Stimulated activated CD8-positive, alpha-beta memory T cell treated with anti-CD3 and anti-CD28 coated beads, Interleukin-2, amount 100 ng/mL, for 1 hour (primary cell): ENCODE measurements around the gene ZNF639.
"Not testable (repeated sequence)": the region's sequence is repeated elsewhere in the genome, so short reads cannot be mapped to it uniquely, and the experiment has no call there.

ENCODE experiments used
- DNase-seq, 2 donors: peaks; one replicate each; pipeline ENCODE4 v3.0.0-alpha.2; 2020; ENCODE audit warnings: low read depth in 2 of 2

Gene ZNF639, protein sequence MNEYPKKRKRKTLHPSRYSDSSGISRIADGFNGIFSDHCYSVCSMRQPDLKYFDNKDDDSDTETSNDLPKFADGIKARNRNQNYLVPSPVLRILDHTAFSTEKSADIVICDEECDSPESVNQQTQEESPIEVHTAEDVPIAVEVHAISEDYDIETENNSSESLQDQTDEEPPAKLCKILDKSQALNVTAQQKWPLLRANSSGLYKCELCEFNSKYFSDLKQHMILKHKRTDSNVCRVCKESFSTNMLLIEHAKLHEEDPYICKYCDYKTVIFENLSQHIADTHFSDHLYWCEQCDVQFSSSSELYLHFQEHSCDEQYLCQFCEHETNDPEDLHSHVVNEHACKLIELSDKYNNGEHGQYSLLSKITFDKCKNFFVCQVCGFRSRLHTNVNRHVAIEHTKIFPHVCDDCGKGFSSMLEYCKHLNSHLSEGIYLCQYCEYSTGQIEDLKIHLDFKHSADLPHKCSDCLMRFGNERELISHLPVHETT

DNA sequence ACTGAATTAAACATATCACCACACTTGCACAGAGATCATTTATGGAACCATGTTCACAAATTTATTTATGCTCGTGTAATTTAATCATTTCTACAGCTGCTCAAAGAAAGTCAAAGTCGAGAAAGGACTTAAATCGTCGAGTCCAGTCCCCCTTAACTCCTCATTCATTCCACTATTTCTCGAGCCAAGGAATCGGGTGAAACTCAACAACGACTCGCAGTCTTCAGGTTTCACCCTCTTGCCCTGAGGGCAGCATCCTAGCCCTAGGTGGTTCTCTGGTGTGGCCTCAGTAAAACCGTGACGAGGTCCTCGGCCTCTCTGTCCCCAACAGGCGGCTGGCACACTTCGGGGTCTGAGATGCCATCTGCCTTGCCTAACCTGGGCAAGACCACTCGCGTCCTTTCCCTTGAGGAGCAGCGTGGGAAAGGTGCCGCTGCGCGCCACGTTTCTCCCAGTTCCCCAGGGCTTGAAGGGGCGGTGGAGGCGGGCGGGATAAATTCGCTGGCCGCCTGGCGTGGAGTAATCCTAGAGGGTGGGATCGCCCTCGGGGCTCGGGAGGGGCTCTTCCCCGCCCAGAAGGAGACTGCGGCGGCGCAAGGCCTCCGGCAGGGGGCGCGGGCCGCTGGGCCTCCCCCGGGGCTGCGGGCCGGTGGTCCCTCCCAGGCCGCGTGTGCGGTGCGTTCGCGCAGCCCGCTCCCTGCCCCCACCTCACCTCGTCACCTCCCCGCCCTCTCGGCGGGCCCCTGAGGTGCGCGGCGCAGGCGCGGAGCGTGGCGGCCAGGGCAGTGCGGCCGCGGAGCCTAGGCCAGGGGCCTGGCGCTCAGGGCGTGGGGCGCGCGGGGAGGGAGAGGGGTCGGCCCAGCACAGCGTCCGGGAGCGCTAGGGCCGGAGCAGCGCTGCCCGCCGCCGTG, at the start of gene ZNF639:
Gene ZNF639, plus strand, starts transcription at position 746 of the 911 bp plus-strand sequence. CDS start 5,263 bp downstream, outside the sequence.
- DNase-seq: peak; percentile 68 to 74

DNA sequence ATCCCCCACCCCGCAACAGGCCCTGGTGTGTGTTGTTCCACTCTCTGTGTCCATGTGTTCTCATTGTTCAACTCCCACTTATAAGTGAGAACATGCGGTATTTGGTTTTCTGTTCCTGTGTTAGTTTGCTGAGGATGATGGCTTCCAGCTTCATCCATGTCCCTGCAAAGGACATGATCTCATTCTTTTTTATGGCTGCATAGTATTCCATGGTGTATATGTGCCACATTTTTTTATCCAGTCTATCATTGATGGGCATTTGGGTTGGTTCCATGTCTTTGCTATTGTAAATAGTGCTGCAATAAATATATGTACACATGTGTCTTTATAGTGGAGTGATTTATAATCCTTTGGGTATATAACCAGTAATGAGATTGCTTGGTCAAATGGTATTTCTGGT, 48.4 kb upstream of the ZNF639 start:
- not testable (repeated sequence) for DNase-seq

DNA sequence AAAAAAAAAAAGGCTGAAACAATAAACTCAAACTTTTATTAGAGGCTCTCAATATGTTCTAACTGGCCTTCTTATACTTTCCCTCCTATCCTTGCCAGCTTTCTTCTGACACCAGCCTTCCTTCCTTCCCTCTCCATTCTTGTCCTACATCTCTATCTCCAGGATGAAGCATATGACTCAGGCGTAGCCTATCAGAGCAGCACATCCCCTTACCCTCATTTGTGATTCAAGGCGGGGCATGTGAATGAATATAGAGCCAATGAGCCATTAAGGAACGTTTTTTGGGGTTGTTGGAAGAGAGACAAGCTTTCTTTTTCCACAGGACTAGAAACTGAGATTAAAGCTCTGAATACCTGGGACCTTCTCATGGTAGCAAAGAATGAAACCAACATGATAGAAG, 46.8 kb upstream of the ZNF639 start:
- DNase-seq: no peak

DNA sequence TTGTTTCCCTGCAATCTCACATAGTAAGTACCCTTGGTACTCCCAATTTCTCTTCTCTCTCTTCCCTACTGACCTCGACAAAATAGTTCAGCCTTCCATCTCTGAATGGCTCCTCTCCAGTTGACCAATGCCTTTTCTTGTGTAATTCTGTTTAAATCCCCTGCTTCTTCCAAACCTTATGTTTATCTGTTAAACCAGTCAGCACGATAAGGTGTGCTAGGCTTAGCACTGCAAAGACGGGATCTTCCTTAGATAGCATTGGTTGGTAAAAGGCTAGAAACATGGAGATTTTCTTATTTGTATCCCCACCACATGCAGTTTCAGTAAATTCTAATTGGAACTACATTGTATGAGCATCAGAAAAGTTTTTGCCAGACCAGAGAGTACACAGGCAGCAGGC, 46.1 kb upstream of the ZNF639 start:
- DNase-seq: no peak

DNA sequence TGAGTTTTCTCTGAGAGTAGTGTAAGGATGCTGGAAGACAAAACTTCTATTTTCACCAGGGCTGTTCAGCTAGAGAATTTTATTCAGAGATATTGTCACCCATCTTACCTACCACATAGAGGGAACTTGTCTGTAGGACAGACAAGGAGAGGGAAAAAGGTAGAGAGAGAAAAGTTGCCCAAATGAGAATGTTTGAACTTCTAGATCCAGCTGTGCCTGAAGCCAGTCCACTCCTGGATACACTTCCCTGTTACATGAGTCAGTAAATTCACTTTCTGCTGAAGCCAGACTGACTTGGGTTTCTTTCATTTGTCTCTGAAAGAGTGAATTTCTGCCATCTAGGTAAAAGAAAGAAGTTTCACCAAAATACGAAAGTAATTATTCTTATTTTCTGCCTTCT, 44.7 kb upstream of the ZNF639 start:
- DNase-seq: no peak

DNA sequence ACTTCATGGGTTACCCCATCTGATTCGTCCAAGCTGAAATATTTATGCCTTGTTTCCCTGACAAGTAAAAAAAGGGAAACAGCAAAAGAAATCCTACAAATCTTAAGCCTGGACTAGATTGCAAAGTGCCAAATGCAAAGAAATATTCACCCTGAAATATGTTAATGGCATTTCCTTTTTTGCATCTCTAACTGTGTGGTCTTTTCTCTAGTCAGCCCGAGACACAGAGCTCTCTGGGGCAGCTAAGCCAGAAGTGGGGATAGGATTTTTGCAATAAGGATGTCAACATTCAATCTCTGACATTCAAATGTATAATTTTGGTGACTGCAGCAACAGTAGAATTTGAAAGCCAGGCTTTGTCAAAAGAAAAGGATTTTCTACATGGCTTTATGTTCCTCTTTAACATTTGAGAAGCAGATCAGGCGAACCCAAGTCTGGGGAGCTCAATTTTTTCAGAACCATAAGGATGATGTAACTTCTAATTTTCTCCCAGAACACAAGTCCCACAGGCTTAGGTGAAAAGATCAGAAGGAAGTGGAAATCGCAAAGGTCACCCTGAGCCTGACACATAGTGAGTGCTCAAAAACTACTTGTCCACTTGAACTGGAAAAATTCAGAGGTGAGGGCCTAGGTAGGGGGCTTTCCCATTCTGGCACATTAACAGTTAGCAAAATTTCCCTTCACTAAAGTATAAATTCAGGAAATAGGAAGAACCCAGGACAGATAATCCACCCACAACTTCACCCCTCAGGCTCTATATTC, 43.7 kb upstream of the ZNF639 start:
- DNase-seq: no peak

DNA sequence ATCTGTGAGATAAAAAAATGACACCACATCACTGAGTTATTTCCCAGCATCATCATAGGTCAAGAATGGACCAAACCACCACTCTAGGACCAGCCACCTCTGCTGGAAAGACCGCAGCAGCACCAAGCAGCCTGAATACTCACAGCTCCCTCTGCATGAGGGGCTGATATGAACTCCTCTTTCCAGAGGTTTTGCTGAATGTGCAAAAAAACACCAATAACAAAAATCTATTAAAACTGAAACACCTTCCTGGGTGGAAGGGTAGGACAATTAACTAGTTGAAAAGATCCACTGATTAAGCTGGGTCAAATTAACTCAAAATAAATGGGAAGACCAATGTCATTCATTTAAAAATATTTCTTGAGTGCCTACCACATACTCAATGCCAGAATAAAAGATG, 43.0 kb upstream of the ZNF639 start:
- DNase-seq: no peak

DNA sequence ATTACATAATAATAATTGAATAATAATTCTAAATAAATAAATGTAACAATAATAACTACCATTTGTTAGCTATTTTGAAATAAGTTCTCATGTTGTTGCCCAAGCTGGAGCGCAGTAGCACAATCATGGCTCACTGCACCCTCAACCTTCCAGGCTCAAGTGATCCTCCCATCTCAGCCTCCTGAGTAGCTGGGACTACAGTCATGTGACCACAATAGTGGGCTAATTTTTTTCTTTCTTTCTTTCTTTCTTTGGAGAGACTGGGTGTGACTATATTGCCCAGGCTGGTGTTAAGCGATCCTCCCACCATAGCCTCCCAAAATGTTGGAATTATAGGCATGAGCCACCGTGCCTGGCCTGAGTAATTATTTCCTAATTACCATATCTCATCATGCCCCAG, 41.0 kb upstream of the ZNF639 start:
- no peak for DNase-seq

DNA sequence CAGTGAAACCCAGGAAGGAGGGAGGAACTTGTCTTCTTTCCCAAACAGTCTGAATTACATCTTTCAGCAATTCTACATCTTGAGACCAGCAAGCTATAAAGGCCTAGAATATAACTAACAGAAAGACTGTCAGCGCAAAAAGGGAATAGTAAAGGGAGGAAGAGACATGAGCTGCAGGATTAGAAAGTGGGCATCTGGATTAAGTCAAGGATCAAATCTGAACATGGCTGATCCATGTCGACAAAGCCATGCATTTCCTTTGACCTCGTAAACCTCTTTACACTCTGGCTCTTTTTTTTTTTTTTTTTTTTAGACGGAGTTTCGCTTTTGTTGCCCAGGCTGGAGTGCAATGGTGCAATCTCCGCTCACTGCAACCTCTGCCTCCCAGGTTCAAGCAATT, 36.5 kb upstream of the ZNF639 start:
- DNase-seq: no peak

DNA sequence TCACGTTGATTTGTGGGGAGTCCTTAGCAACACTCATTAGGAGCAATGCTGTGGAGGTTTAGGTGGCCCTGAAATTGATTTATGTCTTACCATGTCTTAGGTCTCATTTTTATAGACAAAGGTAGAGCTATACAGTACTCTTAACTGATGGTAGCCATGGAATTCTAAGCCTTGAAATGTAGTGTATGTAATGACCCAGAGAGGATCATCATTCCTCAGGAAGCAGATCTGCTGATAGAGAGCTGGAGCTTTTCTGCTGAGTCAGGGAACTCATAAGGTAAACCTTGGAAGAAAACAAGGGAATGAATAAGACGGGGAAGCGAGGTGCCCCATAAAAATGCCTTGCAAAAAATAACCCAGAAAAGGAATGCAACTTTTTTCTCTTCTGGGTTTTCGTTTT, 34.0 kb upstream of the ZNF639 start:
- no peak for DNase-seq

DNA sequence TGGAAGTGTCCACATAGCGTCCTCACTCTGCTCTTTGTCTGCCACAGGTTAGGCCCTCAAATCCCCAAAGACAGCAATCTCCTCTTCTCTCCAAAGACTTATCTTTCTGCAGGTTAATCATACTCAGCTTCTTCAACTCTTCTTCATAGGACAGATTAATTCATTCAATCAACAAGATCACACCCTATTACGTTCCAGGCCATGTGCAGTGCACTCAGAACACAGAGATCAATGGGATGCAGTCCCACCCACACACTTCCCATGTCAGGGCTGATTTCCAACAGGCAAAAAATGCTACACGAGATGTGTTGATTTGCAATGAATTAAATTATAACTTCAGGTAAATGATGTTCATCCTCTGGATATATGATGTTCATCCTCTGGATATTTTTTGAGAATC, 33.5 kb upstream of the ZNF639 start:
- DNase-seq: no peak

DNA sequence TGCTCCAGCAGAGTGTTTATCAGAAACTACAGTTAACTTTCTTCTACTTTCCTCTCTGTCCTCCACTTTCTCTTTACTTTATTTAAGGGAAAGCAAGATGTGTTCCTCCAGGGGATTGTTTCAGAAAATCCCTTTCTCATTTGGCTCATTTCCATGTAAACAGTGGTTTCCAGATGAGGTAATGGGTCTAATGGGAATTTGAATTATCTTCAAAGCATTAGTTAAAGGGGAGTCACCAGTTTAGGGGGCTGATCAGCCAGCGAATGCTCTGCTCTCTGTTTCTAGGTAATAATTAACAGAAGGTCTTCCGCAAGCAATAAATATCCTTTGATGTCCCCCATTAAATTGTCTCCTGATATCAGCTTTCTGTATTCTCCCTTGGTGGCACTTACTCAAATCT, 30.4 kb upstream of the ZNF639 start:
- DNase-seq: no peak

DNA sequence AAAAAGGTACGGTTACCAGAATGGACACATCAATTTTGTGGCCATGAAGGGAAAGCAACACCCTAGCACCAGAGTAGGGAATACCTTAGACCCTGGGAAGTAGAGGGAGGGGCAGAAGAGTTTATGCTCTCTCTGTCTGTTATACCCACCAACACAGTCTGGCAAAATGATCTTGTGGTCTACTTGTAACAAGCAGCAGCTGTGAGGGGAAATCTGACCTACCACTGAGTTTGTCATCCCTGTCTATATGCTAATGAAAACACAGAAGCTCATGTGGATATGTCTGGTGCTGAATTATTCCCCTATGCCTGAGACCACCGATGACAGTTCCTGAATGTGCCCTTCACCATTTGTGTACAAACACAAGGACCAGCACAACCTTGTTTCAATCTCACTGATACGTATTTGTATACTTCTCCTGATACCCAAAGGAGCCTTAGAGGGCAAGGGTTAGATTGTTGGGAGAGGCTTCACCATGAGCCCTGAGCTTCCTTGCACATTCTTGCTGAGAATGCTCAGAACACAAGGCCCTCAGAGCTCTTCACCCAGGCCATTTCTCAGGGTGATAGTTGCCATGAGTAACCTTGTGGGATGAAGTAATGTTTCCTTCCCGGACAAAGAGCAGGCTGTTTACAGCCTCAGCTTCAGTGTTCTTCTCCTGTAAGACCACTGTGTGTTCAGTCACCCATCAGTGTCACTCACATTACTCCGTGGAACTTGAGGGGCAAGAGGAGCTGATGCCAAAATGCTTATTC, 24.7 kb upstream of the ZNF639 start:
- DNase-seq: no peak

DNA sequence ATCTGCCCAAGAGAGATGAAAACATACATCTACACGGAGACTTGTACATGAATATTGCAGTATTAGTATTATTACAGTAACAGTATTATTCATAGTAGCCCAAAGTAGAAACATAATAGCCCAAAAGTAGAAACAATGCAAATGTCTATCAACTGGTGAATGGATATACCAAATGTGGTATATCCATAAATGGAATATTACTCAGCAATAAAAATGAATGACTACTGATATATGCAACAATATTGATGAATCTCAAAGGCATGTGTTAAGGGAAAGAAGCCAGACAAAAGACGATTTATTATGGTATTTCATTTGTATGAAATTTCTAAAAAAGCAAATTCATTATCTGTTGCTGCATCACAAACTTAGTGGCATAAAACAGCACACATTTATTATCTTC, 23.5 kb upstream of the ZNF639 start:
- no peak for DNase-seq

DNA sequence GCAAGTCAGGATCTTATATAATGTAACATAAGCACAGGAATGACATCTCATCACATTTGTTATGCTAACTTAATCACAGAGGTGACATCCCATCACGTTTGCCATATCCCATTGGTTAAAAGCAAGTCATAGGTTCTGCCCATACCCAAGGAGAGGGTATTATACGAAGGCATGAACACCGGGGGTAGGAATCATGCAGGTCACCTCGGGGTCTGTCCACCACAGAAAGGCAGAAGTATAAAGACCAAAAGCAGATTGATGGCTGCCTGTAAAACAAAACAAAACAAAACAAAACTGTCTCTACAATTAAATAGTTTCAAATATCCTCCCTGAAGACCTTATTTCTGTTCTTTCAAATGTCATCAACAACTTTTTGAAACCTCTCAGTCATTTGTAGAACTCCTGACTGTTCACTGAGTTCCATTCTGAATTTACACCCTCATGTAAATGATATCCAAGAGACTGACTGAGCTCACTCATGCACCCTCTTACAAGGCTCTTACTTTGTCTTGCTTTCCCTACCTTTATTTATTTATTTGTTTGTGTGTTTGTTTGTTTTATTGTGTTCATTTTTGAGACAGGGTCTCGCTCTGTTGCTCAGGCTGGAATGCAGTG, 22.7 kb upstream of the ZNF639 start:
- no peak for DNase-seq

DNA sequence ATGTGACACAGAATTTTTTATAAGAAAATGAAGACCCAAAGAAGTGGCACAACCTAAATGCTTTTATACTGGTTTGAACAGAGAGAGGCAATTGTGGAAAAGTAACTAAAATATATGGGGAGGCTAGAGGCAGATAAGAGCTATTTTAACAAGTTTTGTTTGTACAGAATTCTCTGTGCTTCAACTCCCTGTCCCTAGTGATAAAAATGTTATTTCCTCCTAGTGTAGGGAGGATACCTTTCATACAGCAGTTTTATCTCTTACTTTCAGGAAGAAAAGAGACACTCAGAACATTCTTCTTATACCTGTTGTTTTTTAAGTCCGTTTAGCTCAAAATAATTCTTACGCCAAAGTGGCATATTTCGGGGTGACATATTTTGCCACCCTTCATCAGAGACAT, 21.2 kb upstream of the ZNF639 start:
- no peak for DNase-seq

DNA sequence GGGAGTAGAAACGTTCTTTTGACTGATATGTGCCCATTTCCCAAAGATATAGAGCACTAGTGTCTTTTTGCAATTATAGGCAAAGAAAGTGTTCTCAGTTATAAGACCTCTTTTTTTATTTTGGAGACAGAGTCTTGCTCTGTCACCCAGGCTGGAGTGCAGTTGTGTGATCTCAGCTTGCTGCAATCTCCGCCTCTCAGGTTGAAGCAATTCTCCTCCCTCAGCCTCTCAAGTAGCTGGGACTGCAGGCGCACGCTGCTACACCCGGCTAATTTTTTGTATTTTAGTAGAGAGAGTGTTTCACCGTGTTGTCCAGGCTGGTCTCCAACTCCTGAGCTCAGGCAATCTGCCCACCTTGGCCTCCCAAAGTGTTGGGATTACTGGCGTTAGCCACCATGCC, 20.7 kb upstream of the ZNF639 start:
- no peak for DNase-seq

DNA sequence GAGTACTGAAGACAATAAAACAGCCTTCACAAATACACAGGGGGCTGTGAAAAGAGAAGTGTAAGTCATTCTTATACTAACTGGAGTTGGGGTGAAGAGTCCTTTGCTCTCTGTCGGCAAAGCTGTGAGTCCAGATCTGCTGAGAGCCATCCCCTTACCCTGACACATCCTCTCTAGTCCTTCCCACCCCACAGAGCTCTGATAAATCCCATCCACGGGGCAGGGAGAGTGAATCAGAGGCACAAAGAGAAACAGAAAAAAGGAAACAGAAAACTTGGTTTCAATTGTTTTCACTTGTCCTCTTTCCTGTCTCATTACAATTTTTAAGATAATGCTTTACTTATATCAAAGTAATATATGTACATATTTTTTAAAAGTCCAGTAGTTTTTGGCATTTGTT, 18.2 kb upstream of the ZNF639 start:
- no peak for DNase-seq

DNA sequence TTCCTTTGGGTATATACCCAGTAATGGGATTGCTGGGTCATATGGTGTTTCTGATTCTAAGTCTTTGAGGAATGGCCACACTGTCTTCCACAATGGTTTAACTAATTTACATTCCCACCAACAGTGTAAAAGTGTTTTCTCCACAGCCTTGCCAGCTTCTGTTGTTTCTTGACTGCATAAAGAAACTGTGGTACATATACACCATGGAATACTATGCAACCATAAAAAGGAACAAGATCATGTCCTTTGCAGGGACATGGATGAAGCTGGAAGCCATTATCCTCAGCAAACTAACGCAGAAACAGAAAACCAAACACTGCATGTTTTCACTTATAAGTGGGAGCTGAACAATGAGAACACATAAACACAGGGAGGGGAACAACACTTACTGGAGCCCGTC, 15.5 kb upstream of the ZNF639 start:
- not testable (repeated sequence) for DNase-seq

DNA sequence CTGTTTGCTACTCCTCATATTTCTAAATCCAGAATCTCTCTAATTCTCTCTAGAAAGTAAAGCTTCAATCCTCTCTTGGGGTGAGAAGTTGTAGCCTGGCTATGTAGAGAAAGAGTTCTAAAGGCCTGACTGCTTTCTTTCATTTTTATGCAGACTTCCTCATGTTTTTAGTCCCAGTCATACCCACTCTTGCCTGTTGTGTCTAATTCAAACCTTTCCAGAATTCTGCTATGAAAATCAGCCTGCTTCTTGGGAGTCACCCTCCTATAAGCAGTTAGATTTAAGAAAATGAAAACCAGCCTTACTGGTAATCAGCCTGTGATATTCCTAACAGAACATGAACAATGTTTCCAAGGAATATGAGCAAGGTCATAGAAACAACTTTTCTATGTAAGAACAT, 14.8 kb upstream of the ZNF639 start:
- no peak for DNase-seq
